ENCODE results near the gene FGF8.
A peak's percentile ranks its signal among the peaks of the same experiment; 100 is the strongest.
"Not testable (repeated sequence)": the region's sequence is repeated elsewhere in the genome, so short reads cannot be mapped to it uniquely, and the experiment has no call there.

The FGF8 gene, protein sequence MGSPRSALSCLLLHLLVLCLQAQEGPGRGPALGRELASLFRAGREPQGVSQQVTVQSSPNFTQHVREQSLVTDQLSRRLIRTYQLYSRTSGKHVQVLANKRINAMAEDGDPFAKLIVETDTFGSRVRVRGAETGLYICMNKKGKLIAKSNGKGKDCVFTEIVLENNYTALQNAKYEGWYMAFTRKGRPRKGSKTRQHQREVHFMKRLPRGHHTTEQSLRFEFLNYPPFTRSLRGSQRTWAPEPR

GRCh38 chr10:101775273-101776160 lies at the start of gene FGF8:
Gene FGF8, minus strand, starts transcription at chr10:101776114. Its CDS starts 214 bp downstream, at chr10:101775900.
- DNase-seq (ENCODE audit: low spot score), result peak; percentile 58

DNA sequence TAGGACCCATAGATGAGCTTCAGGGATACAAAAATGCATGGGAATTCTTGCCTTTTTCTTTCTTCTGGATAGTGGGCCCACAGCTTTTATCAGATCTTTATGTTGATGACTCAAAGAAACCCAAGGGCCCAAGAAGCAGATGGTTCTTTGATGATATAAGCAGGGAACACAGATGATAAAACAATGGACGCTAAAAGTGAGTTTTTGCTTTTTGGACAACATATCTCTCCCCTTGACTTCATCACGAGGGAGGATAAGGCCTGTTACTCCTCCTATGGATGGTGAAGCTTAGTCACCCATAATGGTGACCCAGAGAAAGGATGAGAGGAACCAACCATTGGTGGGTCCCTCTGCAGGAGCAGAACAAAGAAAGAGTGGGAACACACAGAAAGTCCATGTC lies 48.8 kb upstream of the FGF8 start:
- DNase-seq (ENCODE audit: low spot score), result no peak

GRCh38 chr10:101818872-101819633 lies 43.1 kb upstream of the FGF8 start:
- no peak for DNase-seq (ENCODE audit: low spot score)

- DNase-seq (ENCODE audit: low spot score), result peak; percentile 86
Measured at GRCh38 chr10:101818119-101818871, 42.4 kb upstream of the FGF8 start, which contains the start of gene OGA. Gene OGA, minus strand, starts transcription at chr10:101818444. Its CDS starts 422 bp downstream, at chr10:101818022.

DNA sequence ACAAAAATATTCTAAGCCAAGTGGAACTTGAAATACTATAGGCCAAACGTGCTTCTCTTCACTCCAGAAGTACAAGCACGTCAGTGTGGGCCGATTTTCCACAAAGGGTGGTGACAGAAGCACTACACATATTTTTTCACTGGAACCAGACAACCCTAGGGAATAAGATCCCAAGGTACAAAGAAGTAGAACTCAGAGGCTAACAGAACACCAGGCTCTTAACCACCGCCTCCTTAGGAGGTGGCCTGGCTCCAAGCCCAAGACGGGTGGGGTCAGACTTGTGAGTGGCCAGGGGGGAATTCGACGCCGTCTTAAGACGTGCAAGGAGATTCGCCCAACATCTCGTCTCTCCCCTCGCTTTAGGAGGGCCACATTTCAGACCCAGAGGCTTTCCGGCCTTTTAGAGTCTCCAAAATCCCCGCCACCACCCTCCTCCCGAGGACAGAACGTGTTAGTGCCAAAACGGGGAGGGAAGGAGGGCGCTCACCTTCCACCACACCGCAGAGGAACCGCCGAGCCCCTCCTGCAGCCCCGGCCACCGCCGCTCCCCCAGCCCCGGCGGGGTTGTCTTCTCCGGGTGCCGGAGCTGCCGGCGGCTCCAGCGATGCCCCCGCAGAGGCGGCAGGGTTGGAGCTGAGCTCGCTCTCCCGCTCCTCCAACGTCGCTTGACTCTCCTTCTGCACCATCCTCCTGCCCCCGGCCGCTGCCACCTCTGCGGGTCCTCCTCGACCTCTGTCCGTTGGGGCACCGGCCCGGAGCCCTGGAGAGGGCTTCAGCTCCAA lies 41.6 kb upstream of the FGF8 start:
- peak; percentile 66 for DNase-seq (ENCODE audit: low spot score)

DNA sequence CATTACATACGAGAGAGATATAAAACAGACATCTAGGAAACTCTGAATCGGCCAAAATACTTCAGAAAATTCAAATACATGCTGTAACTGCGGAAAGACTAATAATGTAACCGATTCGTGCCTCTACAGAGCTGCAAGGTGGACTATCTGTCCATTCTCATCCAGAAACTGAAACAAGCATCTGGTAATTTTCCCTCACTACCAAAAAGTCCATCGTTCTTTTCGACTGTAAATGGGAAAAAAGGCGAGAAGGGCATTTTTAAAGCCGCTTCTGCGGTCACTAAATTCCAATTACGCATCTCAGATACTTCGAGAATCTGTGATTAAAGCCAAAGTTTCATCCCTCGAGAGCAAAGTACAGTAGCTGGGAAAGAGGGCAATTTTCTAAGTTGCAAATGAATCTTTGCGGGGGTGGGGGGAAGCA lies 41.0 kb upstream of the FGF8 start:
- no peak for DNase-seq (ENCODE audit: low spot score)

GRCh38 chr10:101816376-101816775 lies 40.5 kb upstream of the FGF8 start:
- DNase-seq (ENCODE audit: low spot score), result no peak

DNA sequence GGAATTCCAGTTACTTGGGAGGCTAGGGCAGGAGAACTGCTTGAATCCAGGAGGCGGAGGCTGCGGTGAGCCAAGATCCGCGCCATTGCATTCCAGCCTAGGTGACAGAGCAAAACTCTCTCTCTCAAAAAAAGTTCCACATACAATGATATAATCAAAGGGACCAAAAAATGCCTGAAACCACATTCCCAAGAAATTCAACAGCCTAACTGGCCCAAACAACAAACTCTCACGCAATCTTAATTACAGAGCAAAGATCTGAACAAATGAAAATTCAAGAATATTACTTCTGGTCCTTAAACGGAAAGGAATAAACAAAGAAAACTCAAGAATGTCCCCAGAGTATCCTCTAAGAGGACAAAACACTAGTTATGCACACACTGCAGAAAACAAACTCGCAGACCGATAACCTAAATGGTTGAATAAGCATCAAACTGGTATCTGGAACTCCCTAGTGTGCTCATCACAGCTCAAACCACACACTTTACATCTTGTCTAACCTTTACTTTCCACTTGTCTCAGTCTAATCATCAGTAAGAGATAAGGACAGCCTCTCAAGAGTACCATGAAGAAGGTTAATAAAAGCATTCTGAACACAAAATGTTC lies 38.7 kb upstream of the FGF8 start:
- DNase-seq (ENCODE audit: low spot score), result no peak

GRCh38 chr10:101812606-101813005 lies 36.7 kb upstream of the FGF8 start:
- peak; percentile 21 for DNase-seq (ENCODE audit: low spot score)

- no peak for DNase-seq (ENCODE audit: low spot score)
Measured at GRCh38 chr10:101807158-101807557, 31.2 kb upstream of the FGF8 start.

DNA sequence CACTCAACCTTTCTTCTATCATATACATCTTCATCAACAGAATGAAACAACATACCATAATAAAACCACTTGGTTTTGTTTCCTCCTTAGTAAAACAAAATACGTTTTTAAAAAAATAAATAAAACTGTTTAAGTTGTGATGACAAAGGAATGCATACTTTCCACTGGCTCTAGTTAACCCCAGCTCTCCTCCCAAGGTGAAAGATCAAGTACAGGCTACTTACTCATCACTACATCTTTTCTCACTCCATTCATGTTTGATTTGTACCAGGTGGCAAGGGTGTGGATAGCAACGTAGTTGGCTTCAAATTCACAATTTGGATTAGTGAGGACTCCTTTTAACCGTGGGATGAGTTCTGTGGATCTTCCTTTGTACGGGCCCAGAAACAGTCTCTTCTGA lies 27.6 kb upstream of the FGF8 start:
- no peak for DNase-seq (ENCODE audit: low spot score)

- no peak for DNase-seq (ENCODE audit: low spot score)
Measured at GRCh38 chr10:101797403-101798059, 21.6 kb upstream of the FGF8 start.

GRCh38 chr10:101793526-101793925 lies 17.6 kb upstream of the FGF8 start:
- no peak for DNase-seq (ENCODE audit: low spot score)

- DNase-seq (ENCODE audit: low spot score), result no peak
Measured at GRCh38 chr10:101789686-101790085, 13.8 kb upstream of the FGF8 start.

GRCh38 chr10:101789231-101789630 lies 13.3 kb upstream of the FGF8 start:
- not testable (repeated sequence) for DNase-seq (ENCODE audit: low spot score)

DNA sequence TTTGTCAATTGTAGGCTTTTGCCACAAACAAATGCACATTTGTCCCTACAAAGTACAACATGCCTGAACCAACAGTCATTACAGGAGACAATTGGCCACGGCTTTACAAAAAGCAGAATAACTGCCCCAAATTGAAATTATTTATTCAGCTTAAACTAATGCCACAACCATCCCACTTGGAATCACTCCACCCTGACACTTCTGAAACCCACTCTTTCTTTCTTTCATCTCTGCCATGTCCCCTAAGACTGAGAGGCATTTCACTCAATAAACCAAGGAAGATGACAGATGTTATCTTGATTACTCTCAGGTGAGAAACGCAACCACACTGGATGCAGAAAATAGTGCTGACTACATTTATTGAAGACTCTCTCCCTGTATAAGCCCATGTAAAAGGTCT lies 9.9 kb upstream of the FGF8 start:
- DNase-seq (ENCODE audit: low spot score), result no peak

DNA sequence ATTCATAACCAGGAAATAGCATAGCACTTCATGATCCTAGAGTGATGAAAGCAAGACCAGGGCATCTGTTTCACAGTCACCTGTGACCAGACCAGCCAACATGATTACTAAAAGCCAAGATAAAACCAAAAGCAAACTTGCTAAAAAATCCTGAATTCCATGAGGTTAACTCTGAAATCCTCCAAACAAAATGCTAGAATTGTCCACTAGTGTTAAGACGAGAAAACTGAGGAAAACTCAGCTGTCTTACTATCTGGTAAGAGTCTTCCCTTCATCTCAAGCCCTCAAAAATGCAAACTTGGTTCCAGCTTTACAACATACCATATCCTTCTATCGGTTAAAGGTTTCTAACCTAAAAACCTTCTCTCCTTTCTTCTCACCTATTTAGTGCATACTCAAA lies 8.6 kb upstream of the FGF8 start:
- DNase-seq (ENCODE audit: low spot score), result no peak

DNA sequence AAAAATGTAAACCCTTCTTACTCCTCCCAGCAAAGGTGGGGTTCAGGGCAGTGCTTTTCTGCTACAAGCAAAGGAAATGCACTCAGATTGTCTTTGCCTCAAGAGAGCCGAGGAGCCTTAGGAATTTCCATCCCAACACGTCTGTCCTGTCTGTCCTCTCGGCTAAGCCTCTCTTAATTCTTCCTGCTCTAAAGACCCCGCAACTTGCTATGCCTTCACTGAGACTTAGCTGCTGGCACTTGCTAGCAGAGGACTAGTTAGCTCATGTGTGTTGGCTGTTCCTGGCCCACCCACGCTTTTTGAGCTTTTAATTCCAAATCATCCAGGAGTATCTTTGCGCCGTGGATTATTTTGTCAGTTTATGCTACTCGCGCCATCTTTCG lies 7.8 kb upstream of the FGF8 start:
- DNase-seq (ENCODE audit: low spot score), result peak; percentile 33

DNA sequence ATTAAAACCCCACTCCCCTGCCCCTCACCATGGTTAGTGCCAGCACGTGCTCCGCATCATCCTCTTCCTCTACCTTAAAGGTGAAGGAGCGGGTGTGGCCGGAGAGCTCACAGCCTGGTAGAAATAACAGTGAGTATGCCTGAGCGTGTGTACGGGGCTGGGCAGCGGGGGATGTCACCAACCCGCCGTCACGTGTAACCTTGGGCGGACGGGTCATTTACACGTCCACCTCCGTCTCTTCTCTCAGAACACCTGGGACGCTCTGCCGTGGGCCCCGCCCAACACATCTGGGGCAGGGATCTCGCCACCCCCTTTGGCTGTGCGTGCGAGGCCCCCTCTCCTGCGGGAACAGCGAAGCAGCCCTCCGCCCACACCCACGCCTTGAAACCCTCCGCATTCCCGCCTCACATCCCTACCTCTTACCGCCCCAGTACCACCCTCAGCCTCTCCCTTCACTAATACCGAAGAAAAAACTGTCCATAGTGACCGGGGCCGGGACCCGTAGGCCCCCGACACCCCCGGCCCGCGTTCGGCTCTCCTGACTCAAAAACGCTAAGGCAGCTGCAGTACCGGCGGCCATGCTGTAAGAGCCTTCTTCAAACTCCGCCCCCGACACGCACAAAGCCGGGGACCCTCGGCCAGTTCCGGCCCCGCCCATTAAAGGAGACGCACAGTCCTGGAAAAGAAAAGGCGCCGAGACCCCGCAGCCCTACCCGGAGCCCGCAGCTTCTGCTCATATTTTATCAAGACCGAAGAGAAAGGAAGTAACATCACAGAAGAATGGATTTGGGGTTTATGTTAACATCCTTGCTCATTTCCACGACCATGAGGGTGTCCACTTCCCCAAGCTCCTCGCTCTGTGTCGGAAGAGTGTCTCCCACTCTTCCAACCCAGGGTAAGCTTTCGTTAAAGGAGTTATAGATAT lies 7.2 kb upstream of the FGF8 start, which contains the start of gene NPM3:
Gene NPM3, minus strand, starts transcription at position 636 of the 925 bp plus-strand sequence. Its CDS starts 56 bp downstream, at position 580.
- DNase-seq (ENCODE audit: low spot score), result peak; percentile 86
